ENCODE results near the gene PTPN21.

DNA sequence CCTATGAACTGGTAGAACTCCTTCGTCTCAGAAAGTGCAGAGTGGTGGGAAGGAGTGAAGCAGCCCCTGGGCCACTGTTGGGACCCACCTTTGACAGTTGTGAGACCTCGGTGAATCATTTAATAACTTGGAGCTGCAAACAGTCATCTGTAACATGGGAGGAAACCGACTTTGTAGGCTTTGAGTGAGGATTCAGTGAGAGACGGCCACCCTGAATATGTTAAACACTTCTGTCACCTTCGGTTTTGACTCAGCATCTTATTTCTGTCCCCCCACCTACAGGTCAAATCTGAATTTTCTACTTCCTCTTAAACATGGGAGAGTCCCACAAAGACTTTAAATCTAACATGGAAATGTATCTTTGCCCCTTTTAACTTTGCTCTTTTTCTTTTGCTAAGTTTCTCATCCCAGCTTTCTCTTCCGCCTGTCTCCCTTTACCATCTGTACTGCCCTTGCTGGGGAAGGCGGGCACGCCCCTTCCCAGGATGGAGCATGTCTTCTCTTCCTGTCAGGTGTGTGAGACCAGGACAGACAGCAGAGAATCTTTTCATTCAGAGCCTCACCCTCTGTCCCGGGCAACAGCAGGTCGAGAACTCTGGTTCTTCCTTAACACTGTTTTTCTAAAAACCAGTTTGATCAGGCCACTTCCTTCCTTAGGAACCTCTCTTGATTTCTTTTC is 45.1 kb upstream of the PTPN21 start:
- TF ChIP-seq, protein P1, sequence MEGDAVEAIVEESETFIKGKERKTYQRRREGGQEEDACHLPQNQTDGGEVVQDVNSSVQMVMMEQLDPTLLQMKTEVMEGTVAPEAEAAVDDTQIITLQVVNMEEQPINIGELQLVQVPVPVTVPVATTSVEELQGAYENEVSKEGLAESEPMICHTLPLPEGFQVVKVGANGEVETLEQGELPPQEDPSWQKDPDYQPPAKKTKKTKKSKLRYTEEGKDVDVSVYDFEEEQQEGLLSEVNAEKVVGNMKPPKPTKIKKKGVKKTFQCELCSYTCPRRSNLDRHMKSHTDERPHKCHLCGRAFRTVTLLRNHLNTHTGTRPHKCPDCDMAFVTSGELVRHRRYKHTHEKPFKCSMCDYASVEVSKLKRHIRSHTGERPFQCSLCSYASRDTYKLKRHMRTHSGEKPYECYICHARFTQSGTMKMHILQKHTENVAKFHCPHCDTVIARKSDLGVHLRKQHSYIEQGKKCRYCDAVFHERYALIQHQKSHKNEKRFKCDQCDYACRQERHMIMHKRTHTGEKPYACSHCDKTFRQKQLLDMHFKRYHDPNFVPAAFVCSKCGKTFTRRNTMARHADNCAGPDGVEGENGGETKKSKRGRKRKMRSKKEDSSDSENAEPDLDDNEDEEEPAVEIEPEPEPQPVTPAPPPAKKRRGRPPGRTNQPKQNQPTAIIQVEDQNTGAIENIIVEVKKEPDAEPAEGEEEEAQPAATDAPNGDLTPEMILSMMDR (IDR thresholded peaks at IDR 0.05), result no peak
- TF ChIP-seq POLR2A (IDR thresholded peaks at IDR 0.05), result no peak

All from Peyer's patch (tissue), 4 donors.